SU-DHL-6 (cell line): ENCODE measurements around the gene RNF150.

Experiments used
- H2AFZ ChIP-seq: fragments of 200-600 bp; sonication (generic); 2 replicates; pipeline ENCODE4 v1.6.1; 2014; ENCODE audit warnings: low read depth, mild to moderate bottlenecking, moderate library complexity, mixed read lengths, antibody characterized with exemption, low read length; ENCODE audit not compliant: severe bottlenecking
- H3F3A ChIP-seq: fragments of 200-600 bp; shearing (Covaris generic); 2 replicates; pipeline ENCODE4 v1.6.0; 2016; ENCODE audit warnings: antibody characterized with exemption, mild to moderate bottlenecking; ENCODE audit not compliant: insufficient read depth
- H3K27ac ChIP-seq: fragments of 200-600 bp; sonication (generic); 2 replicates; pipeline ENCODE4 v1.5.1; 2016; ENCODE audit warnings: low read depth, mild to moderate bottlenecking, low read length, moderate library complexity, mixed read lengths
- H3K27me3 ChIP-seq: fragments of 200-600 bp; sonication (generic), shearing (Covaris generic); 2 replicates; pipeline ENCODE4 v1.6.0; 2014; ENCODE audit warnings: mild to moderate bottlenecking, low read length
- H3K36me3 ChIP-seq: fragments of 200-600 bp; sonication (generic); 2 replicates; pipeline ENCODE4 v1.6.1; 2014; ENCODE audit warnings: mild to moderate bottlenecking, low read length, mixed read lengths
- H3K4me2 ChIP-seq: fragments of 300-600, 200-600 bp; shearing (Covaris generic), sonication (generic); 2 replicates; pipeline ENCODE4 v1.6.0; 2014; ENCODE audit warnings: low read length, low read depth, mild to moderate bottlenecking; ENCODE audit not compliant: poor library complexity, severe bottlenecking
- H3K4me3 ChIP-seq: fragments of 200-600 bp; sonication (generic); 2 replicates; pipeline ENCODE4 v1.5.1; 2014; ENCODE audit warnings: antibody characterized with exemption, low read length, mild to moderate bottlenecking, mixed read lengths; ENCODE audit not compliant: insufficient read depth, poor library complexity, severe bottlenecking
- H3K79me2 ChIP-seq: fragments of 200-600 bp; sonication (generic); 2 replicates; pipeline ENCODE4 v1.6.1; 2014; ENCODE audit warnings: mild to moderate bottlenecking, low read length, moderate library complexity; ENCODE audit not compliant: insufficient read depth
- H3K9ac ChIP-seq: fragments of 200-600 bp; sonication (generic); 2 replicates; pipeline ENCODE4 v1.7.0; 2014; ENCODE audit warnings: mild to moderate bottlenecking, low read length
- H3K9me2 ChIP-seq: fragments of 200-600 bp; sonication (generic); replicated peaks from 2 replicates; pipeline ENCODE4 v1.6.1; 2014; ENCODE audit warnings: low read length; ENCODE audit not compliant: insufficient read depth
- H3K9me3 ChIP-seq: fragments of 200-600 bp; sonication (generic); 2 replicates; pipeline ENCODE4 v1.6.1; 2014; ENCODE audit warnings: low read length, mixed read lengths; ENCODE audit not compliant: insufficient read depth
- H4K20me1 ChIP-seq: fragments of 200-600 bp; sonication (generic); 2 replicates; pipeline ENCODE4 v1.6.1; 2014; ENCODE audit warnings: low read depth, mild to moderate bottlenecking, antibody characterized with exemption, low read length, moderate library complexity, mixed read lengths
- CTCF ChIP-seq: fragments of 200-600 bp; sonication (generic); IDR thresholded peaks from one replicate; pipeline ENCODE4 v1.5.1; 2017; ENCODE audit warnings: antibody characterized with exemption, mild to moderate bottlenecking, low read length, moderate library complexity; ENCODE audit not compliant: insufficient read depth, poor library complexity, severe bottlenecking
- EZH2phosphoT487 ChIP-seq: fragments of 200-600 bp; sonication (generic), shearing (Covaris generic); conservative IDR thresholded peaks from 2 replicates; pipeline ENCODE4 v1.6.1; 2018; ENCODE audit warnings: mild to moderate bottlenecking, antibody characterized with exemption, low read length, moderate library complexity, mixed read lengths

Gene RNF150

GRCh38 chr4:141124224-141124623 is 9.0 kb downstream of the RNF150 start:
- no peaks in the 10 kb centered on the region for H3K9me2 ChIP-seq
- no peak overlapping the region for H3K4me2 ChIP-seq
- no peak overlapping the region for H3K9ac ChIP-seq
- no peak overlapping the region for H3K27ac ChIP-seq
- H3K27me3 ChIP-seq: no peaks in the 10 kb centered on the region
- no peak overlapping the region for H3K4me3 ChIP-seq
- no peaks in the 10 kb centered on the region for H3K9me3 ChIP-seq
- H3K36me3 ChIP-seq: no peaks in the 10 kb centered on the region
- no peaks in the 10 kb centered on the region for H3F3A ChIP-seq
- H3K79me2 ChIP-seq: no peaks in the 10 kb centered on the region
- TF ChIP-seq CTCF: no peak
- TF ChIP-seq EZH2phosphoT487: no peak
- H2AFZ ChIP-seq: no peak overlapping the region
- H4K20me1 ChIP-seq: no peaks in the 10 kb centered on the region

DNA sequence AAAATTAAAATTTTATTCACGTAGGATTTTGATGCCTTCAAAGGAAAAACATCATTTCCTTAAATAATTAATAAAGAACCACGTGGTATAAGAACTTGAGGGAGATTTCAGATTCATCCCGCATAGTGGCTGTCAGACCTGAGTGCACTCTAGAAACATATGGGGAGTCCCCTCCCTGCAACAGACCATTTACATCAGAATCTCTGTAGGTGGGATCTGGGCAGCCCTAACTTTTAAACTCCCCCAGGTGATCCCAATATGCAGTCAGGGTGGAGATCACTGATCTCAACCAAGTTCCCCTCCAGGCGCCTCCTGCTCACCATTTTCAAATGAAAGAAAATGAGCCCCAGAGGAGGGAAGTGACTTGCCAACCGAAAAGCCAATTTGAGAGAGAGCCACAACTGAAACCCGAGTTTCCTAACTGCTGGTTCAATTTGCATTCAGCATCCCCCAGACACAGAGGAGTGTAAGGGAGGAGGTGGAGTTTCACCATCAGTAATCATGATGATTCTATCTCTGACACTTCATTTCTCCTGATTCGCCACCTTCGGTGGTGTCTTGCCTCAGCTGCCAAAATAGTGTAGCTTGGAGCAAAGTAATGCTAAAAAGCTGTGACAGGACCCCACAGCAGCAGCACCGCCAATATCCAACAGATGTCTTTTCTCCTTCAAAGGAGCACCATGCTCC is 11.4 kb downstream of the RNF150 start:
- no peaks in the 10 kb centered on the region for H3K27me3 ChIP-seq
- H2AFZ ChIP-seq: no peak overlapping the region
- no peaks in the 10 kb centered on the region for H3K79me2 ChIP-seq
- H4K20me1 ChIP-seq: no peaks in the 10 kb centered on the region
- H3K36me3 ChIP-seq: no peaks in the 10 kb centered on the region
- H3K9me2 ChIP-seq: no peaks in the 10 kb centered on the region
- H3K9ac ChIP-seq: no peak overlapping the region
- no peak overlapping the region for H3K4me3 ChIP-seq
- no peaks in the 10 kb centered on the region for H3F3A ChIP-seq
- TF ChIP-seq EZH2phosphoT487 (no peak), CTCF (no peak)
- H3K27ac ChIP-seq: no peak overlapping the region
- H3K4me2 ChIP-seq: no peak overlapping the region
- no peaks in the 10 kb centered on the region for H3K9me3 ChIP-seq

GRCh38 chr4:141121101-141121500 is 12.2 kb downstream of the RNF150 start:
- Histone ChIP-seq H3K4me3 (no peak overlapping the region), H2AFZ (no peak overlapping the region), H3K9ac (no peak overlapping the region), H4K20me1 (no peaks in the 10 kb centered on the region), H3K27me3 (no peaks in the 10 kb centered on the region), H3K9me2 (no peaks in the 10 kb centered on the region), H3K4me2 (no peak overlapping the region), H3K36me3 (no peaks in the 10 kb centered on the region), H3K79me2 (no peaks in the 10 kb centered on the region), H3F3A (no peaks in the 10 kb centered on the region), H3K9me3 (no peaks in the 10 kb centered on the region), H3K27ac (no peak overlapping the region)
- TF ChIP-seq CTCF: no peak
